GM18870 (cell line): Measurements from ENCODE around the gene NTHL1.

ENCODE experiments used
- ATAC-seq: cut with Tn5 transposase; IDR thresholded peaks from one replicate; pipeline ENCODE4 v1.9.1; 2021; ENCODE audit warnings: moderate library complexity; ENCODE audit not compliant: unreplicated experiment

Gene NTHL1

DNA sequence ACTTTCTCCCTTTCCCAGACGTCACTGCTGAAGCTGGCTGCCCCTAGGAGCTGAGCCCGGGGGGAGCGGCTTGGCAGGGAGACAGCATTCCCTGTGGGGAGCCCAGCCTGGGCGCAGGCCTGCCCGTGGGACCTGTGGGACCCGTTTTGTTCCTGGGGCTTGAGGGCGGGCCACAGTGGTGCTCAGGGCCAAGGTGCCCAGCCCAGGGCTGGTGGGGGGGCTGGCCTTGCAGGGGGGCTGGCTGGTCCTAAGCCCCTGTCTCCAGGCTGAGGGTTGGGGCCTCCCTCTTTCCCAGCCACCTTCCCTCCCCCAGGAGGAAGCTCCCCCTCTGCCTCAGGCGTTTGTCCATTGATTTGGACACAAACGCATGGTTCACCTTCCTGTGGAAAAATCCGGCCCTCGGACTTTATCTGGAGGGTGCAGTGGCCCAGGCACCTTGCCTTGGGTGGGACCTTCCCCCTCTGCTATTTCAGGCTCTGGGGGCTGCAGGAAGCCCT lies 16.5 kb downstream of the NTHL1 start:
- ATAC-seq: no peak

DNA sequence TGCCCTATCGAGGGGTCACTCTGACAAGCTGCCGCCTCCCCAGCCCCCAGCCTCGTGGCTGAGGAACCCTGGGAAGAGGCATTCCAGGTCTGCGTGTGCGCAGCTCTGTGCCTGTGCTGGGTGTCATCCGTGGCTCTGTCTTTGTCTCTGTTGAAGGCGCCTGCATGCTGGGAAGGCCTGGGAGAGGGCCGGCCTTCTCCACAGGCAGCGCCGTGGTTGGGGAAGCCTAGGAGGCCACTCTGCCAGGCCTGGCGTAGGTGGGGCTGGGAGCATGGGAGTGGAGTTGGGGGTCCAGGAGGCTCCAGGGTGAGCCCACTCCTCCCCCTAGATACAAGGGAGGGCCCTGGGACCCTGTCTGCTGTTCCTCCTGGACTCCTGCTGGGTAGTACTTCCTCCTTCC lies 17.6 kb downstream of the NTHL1 start:
- ATAC-seq: no peak

DNA sequence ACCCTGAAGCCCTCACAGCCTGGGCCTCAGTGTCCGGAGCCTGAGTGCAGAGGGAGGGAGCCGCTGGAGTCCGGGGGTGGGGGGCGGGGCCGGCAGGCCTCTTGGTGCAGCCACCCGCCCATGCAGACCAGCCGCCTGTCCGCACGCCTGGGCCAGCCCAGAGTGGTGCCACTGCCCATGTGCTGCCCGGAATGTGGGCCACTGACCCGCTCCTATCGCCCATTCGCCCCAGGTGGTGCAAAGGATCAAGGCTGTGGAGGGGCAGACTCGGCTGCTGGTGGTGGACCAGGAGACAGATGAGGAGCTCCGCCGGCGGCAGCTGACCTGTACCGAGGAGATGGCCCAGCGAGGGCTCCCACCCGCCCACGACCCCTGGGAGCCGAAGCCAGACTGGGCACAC lies 18.3 kb downstream of the NTHL1 start:
- no peak for ATAC-seq

DNA sequence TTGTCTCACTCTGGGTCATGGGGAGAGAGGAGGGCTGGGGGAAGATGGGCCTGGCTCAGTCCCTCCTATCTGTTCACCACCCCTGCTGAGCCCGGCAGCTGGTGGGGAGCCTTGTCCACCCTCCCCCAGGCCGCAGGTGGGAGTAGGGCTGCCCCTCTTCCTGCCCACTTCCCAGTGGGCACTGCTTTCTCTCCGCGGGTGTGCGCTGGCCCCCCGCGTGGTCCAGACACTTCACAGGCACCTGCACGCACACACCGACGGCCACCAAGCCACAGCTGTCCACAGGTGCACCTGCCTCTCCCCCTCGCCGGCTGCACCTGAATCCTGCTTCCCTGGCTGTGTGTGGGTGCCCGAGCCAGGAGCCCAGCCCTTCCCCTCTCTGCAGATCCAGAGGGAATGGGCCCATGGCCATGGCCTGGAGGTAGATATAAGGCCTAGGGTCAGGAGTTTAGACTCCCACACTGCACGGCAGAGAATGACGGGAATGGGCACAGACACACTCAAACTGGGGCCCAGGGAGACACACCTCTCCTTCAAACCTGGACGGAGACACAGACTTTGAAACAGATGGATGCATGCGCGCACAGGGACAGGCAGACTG lies 18.9 kb downstream of the NTHL1 start:
- no peak for ATAC-seq

DNA sequence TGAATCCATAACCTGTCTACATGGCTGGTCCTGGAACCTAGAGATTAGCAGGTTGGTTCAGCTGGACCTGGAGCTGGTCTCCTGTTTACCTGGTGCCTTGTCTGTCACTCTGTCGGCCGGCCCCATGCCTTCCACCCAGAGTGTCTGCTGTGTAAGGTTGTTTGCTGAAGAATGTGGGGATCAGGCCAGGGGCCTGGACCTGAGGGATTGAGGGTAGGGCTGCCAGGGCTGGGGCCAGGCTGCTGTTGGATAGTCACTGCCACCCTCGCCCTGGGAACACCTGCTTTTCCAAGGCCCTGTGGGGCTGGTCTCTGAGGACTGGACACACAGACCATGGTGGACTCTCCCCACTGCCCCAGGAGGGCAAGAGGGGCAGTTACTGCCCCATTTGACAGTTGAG lies 19.5 kb downstream of the NTHL1 start:
- ATAC-seq: no peak

DNA sequence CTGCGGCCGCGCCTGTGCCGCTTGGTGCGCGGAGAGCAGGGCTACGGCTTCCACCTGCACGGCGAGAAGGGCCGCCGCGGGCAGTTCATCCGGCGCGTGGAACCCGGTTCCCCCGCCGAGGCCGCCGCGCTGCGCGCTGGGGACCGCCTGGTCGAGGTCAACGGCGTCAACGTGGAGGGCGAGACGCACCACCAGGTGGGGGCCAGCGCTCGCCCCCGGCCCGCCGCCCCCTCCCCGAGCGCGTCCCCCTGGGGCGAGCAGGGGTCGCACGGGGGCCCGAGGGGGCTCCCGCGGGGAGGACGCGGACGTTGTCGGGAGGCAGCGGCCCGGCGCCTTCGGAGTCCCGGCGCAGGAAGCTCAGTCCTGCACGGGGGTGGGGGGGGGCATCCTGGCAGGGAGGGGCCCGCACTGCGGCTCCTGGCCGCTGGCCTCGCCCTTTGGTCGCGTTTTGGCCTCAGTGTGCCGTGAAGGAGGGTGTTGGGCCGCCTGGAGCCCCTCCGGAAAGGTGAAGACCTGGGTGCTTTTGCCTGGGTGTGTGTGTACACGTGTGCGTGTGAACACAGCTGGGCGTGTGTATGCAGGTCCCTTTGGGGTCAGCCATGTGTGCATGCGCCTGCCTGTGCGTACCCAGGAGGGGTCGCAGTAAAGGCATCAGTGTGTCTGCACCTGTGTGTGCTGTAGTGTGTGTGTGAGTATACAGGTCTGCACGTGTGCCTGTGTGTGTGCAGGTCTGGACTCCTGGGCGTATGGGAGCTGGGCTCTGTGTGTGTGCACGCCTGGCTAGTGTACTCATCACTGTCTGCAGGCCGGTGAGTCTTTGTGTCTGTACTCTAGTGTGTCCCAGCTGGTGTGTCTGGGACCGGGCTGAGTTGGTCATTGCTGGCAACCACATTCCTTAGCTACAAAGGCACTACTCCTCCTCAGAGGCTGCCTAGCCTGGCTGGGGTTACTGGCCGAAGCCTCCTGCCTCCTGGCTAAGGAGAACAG lies 20.3 kb downstream of the NTHL1 start:
- ATAC-seq: no peak

DNA sequence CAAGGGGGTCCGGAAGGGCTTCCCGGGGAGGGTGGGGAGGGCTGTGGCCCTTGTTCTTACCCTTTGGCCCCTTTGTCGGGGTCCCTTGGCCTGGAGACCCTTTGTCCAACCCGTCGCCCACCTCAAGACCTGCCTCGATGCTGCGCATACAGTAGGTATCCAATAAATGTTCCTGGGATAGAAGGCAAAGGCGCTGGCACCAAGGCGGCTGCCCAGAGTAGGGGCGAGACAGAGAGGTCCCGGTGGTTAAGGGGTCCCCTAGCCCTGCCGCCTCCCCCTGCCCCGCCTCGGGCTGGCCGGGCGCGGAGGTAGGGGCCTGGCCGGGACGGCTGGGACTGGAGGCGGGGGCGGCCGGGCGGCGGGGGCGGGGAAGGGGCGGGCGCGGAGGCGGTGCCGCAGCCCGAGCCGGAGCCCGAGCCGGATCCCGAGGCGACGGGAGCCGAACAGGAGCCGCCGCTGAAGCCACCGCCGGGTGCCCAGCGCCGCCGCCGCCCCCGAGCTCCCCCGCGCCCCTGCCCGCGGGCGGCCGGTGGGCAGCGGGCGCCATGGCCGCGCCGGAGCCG lies 21.1 kb downstream of the NTHL1 start, which contains the start of gene NHERF2:
TSS of gene NHERF2 (plus strand) at position 442 of the 563 bp plus-strand sequence. CDS start at position 546, 104 bp downstream.
- ATAC-seq: no peak

DNA sequence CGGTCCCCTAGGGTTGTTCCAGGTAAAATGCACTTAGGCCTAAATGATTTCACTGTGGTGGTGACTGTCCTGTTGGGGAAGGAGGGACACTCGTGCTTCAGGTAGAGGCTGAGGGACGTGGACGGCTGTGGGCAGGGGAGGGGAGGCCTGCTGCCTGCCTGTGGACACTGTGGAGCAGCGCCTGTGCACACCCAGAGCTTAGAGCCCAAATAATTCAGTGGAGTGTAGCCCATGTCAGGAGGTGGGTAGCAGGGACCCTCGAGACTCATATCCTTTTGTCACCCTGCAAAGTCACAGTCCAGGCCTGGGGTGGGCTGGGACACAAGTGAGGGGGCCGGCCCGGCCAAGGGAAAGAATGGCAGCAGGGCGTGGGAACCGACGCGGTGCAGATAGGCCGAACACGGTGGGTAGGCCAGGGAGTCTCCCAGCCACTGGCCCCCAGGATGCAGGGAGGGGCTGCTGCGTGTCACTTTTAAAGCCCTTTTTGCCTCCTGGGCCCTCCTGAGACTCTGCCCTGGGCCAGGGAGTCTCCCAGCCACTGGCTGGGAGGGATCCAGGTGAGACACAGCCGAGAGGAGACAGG lies 21.7 kb downstream of the NTHL1 start:
- ATAC-seq: no peak

DNA sequence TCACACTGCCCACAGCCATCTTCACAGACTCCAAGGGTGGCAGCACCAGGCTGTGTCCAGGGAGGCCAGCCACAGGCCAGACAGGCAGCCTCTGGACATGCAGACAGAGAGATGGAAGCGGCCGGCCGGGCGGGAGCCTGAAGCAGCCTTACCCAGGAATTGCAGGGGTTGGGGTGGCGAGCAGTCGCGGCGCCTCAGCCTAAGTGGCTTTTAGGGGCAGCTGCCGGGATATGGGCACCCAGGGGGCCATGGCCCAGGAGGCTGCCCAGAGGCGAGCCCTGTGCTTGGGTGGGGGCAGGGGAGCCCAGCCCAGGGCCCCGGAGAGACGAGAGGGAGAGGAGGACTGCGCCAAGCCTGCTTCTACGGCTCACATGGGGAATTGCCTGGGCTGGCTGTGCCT lies 22.4 kb downstream of the NTHL1 start:
- no peak for ATAC-seq

DNA sequence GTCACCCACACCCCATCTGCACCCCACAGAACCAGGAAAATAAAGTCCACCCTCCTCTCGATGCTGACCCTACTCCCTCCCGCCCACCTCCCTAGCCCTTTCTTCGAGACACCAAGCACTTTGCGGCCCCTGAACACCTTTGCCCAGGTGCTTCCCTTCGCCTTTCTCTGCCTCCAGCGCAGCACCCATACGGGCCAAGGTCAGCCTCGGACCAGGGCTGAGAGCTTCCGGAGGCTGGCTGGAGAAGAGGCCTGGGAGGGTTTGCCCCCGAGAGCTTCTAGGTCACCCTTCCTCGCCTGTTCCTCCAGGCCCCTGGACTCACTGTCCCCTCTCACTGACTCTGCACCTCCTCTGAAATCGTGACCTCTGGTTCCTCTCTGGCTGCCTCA lies 23.6 kb downstream of the NTHL1 start:
- ATAC-seq: no peak

DNA sequence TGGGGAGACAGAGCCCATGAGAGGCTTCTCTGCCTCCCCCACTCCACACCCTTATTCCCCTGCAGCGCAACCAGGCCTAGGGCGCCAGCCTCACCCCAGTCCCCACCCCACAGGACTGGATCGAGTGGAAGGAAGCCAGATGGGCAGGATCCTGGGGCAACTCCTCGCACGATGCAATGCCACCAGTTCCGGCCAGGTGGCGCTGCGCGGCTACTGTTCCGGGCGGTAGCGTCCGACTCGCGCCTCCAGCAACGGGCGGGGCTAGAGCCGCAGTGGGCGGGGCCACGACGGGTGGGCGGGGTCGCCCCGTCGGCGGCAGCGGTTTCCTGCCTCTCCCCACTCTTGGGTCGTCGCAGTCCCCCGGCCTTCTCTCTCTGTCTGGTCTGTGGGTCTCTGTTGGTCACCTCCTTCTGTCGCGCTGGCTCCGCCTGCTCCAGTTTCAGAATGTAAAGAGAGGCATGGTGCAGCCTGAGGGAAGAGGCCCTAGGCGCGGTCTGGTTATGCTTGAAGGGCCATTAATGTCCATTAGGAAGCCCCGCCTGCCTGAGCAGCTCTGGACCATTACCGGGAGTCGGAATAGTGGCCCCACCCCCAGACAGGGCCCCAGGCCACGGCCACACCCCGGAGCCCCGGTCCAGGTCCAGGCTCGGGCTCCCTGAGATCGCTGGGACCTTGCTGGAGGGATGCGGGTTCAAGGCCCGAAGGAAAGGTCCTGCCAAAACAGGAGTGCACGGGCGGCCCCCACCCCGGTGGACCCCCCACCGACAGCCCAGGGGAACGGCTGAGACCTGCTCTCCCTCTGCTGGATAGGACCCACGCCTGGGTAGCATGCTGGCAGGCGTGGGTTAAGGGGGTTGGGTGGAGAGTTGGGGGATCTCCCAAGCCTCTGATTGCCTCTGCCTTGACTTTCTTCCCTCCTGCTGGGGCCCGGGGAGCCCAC lies 24.3 kb downstream of the NTHL1 start:
- peak; percentile 50 for ATAC-seq

DNA sequence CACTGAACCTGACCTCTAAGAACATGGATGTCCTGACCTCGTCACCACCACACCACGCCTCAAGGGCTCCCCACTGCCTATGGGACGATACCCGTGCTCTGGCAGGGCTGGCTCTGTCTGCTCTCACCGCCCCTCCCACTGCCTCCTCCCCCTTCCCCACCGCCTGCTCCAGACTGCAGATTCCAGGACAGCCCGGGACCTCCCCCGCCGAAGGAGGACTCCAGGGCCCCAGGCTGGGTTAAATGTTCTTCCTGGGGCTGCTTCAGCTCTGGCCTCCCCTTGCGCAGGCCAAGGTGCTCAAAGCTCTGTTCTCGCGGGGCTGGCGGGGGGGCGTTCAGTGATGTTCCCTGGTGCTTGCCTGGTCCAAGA lies 24.9 kb downstream of the NTHL1 start:
- no peak for ATAC-seq

DNA sequence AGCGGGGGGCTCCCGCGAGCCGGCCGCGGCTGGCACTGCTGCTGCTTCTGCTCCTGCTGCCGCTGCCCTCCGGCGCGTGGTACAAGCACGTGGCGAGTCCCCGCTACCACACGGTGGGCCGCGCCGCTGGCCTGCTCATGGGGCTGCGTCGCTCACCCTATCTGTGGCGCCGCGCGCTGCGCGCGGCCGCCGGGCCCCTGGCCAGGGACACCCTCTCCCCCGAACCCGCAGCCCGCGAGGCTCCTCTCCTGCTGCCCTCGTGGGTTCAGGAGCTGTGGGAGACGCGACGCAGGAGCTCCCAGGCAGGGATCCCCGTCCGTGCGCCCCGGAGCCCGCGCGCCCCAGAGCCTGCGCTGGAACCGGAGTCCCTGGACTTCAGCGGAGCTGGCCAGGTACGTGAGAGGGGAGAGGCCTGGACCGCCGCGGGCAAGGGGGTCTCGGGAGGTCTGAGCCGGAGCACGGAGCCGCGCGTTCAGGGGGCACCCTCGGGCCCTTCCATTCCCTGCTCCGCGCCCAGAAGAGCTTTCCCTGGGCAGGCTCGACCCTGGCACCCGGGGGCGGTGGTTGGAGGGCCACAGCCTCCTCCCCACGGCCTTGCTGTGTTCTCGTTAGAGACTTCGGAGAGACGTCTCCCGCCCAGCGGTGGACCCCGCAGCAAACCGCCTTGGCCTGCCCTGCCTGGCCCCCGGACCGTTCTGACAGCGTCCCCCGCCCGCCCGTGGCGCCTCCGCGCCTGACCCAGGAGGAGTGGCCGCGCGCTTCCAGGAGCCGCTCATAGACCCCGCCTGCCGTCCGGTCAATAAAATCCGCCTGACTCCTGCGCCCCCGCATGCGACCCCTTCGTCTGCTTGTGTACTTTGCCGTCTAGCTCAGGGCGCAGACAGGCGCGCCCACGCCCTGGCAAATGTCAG lies 27.5 kb downstream of the NTHL1 start:
- ATAC-seq: no peak

DNA sequence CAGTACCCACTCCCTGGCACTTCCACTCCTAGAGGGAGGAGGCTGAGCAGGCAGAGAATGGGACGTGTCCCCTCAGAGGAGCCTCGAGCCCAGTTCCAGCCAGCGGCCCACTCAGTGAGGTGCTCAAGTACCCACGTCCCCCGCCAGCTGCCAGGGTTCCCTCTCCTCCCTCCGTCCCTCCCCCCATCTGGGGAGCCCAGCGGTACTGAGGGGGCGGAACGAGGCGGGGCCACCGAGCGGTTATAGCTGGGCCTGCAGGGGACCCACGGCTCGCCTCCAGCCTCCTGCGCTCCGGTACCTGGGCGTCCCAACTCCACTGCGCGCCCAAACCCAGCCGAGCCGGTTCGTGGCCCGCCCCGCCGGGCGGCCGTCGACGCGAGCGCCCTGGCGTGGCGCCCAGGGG lies 28.1 kb downstream of the NTHL1 start, which contains the start of gene NPW:
TSS of gene NPW (plus strand) at position 268 of the 403 bp plus-strand sequence.
- no peak for ATAC-seq

DNA sequence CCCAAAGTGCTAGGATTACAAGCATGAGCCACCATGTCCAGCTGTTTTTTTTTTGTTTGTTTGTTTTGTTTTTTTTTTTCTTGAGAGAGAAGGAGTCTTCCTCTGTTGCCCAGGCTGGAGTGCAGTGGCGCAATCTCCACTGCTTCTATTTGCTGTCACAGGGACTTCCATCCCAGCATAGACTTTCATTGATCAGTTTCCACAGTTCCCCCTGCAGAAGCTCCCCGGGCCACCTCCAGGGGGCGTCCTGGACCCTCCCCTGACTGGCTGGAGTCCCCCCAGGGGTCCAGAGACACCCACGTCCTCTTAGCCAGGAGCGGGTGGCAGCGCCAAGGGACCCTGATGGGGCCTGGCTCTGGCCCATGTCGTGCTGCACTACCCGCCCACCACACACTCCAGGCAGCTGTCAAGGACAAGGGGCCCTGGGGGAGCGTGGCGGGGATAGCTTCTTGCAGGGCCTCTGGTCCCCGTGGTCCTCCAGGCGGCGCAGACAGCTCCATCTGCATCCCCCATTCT lies 31.2 kb downstream of the NTHL1 start:
- ATAC-seq: no peak

DNA sequence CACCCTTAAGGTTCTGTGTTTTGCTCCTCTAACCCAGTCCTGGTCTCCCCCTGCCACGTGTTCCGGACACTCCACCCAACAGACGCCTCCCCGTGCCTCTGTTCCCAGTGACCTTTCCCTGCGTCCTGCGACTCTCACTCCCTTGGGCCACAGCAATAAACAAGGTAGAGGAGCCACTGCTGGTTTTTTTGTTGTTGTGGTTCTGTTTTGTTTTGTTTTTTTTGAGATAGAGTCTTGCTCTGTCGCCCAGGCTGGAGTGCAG lies 31.8 kb downstream of the NTHL1 start:
- ATAC-seq: no peak

DNA sequence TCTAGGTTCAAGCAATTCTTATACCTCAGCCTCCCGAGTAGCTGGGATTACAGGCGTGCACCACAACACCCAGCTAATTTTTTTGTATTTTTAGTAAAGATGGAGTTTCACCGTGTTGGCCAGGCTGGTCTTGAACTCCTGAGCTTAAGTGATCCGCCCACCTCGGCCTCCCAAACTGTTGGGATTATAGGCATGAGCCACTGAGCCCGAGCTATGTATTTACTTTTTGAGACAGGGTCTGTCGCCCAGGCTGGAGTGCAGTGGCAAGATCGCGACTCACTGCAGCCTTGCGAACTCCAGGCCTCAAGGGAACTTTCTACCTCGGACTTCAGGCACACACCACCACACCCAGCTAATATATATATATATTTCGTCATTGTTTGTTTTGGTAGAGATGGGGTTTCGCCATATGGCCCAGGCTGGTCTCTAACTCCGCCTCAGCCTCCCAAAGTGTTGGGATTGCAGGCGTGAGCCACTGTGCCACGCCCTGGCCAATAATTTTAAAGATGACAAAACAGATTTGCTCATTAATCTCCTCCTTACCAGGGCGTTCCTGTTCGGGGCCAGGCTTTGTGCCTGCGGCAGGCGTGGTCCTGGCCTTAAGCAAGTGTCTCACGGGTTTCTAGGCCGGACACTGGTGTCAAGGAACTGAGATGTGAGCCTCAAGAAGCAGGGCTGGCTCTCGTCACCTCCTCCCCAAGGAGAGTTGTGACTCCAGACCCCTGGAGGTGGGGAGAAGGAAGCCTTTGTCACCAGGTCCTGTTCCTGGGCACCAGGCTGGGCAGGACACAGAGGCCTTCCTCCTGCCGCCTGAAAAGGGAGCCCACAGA lies 32.3 kb downstream of the NTHL1 start:
- ATAC-seq: no peak

DNA sequence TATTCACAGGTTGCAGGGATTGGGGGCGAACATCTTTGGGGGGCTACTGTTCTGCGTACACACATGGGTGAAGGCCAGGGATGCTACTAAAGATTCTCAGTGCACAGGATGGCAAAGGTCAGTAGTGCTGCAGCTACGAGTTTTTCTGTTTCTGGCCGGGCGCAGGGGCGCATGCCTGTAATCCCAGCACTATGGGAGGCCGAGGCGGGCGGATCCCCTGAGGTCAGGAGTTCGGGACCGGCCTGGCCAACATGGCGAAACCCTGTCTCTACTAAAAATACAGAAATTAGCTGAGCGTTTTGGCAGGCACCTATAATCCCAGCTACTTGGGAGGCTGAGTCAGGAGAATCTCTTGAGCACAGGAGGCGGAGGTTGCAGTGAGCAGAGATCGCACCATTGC lies 34.1 kb downstream of the NTHL1 start:
- no peak for ATAC-seq
